Measurements from ENCODE around the gene CENPK.
"Not testable (repeated sequence)": the region's sequence is repeated elsewhere in the genome, so short reads cannot be mapped to it uniquely, and the experiment has no call there.

CENPK gene

GRCh38 chr5:65506961-65507360 is 56.0 kb downstream of the CENPK start:
- DNase-seq = no peak

GRCh38 chr5:65489119-65489518 is 73.8 kb downstream of the CENPK start:
- no peak for DNase-seq

- not testable (repeated sequence) for DNase-seq
Measured at GRCh38 chr5:65488038-65488687, 74.8 kb downstream of the CENPK start.

- not testable (repeated sequence) for DNase-seq
Measured at GRCh38 chr5:65486803-65487202, 76.2 kb downstream of the CENPK start.

- DNase-seq = no peak
Measured at GRCh38 chr5:65485405-65485804, 77.6 kb downstream of the CENPK start.

- no peak for DNase-seq
Measured at GRCh38 chr5:65483546-65484346, 79.2 kb downstream of the CENPK start.

- DNase-seq = peak; percentile 65
Measured at GRCh38 chr5:65482736-65483545, 80.0 kb downstream of the CENPK start.

GRCh38 chr5:65482296-65482735 is 80.7 kb downstream of the CENPK start:
- DNase-seq = no peak

- peak; percentile 96 for DNase-seq
Measured at GRCh38 chr5:65481635-65482295, 81.2 kb downstream of the CENPK start, which contains the start of gene ADAMTS6. TSS of gene ADAMTS6 (minus strand) at chr5:65481920. CDS start at chr5:65473673, 8,247 bp downstream.

GRCh38 chr5:65481171-65481581 is 81.8 kb downstream of the CENPK start:
- DNase-seq = no peak

GRCh38 chr5:65480306-65480865 is 82.6 kb downstream of the CENPK start:
- peak; percentile 84 for DNase-seq

- DNase-seq = no peak
Measured at GRCh38 chr5:65479527-65479926, 83.4 kb downstream of the CENPK start.

GRCh38 chr5:65478336-65478735 is 84.6 kb downstream of the CENPK start:
- no peak for DNase-seq

- no peak for DNase-seq
Measured at GRCh38 chr5:65475895-65476294, 87.1 kb downstream of the CENPK start.

GRCh38 chr5:65475336-65475735 is 87.6 kb downstream of the CENPK start:
- no peak for DNase-seq

GRCh38 chr5:65474130-65474711 is 88.7 kb downstream of the CENPK start:
- no peak for DNase-seq

GRCh38 chr5:65468633-65469032 is 94.3 kb downstream of the CENPK start:
- DNase-seq = no peak

All from right hindlimb (tissue), 1 donor.